ENCODE measurements around the gene IGSF9. TPM values are rescaled to one million over a fixed set of nuclear protein-coding genes. Genes with fewer than 3 reads are reported as not detected.

IGSF9 gene
- total and polyA plus RNA-seq, 4 donors, result 0.14 to 21.3 (median 16.1) TPM

DNA sequence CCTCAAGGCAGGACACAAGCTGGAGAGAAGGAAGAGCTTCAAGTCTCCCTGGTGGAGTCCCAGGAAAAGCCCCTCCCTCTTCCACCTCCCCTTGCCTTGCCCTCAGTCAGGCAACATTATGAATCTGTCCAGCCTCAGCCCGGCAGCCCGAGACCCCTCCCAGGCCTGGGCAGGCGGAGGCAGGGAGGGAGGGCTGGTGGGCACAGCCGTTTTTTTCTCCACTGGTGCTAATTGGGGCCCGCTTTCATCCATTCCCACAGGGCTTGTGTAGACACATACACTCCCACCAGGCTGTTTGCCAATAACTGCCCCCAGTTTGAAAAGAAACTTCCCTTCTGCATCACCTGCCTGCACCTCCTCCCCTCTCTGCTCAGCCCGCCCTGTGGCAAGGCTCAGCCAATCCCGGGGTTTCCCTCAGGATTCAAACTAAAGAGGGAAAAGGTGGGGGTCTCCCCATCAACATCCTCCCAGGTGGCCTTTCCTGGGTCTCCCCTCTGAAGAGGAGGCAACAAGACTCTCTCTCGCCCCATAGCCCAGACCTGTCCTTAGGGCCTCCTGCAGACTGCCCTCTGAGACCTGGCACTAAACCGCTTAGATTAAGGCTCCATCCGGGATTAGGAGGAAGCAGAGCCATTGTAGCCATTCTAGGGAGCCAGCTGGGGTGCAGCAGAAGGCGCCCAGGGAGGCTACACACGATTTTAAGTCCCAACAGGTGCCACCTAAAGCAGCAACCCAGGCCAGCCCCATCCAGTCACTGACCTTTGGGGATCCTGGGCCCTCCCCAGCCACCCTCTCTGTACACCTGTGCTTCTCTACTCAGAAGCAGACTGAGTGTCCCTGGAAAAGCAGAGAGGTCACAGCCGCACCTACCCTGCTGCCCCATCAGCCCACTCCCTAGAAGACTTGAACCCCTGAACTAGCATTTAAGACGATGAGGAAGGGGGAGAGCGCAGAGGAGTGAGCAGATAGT is 3.5 kb downstream of the IGSF9 start:
- no peak for DNase-seq (ENCODE audit: low spot score)
- Histone ChIP-seq H3K36me3 (ENCODE audit: control insufficient read depth in 4 of 4, insufficient read depth in 3 of 4, low read depth in 1 of 4, low read length in 3 of 4) (no peaks in the 10 kb centered on the region), H3K27me3 (ENCODE audit: control insufficient read depth in 4 of 4, insufficient read depth in 4 of 4, low read length in 3 of 4) (no peaks in the 10 kb centered on the region)

More for the DNA sequence above, 3.5 kb downstream of the IGSF9 start:
- H3K9ac ChIP-seq (ENCODE audit: low read depth in 1 of 2, low read length in 2 of 2), result no peak overlapping the region
- WGBS, result 84% methylated on average over 15 of the region's 15 CpGs
- no peak overlapping the region for H3K4me3 ChIP-seq (ENCODE audit: low read depth in 1 of 3, low read length in 3 of 3)
- H3K27ac ChIP-seq (ENCODE audit: low read depth in 1 of 2, low read length in 2 of 2), result no peak overlapping the region
- H3K4me1 ChIP-seq (ENCODE audit: control insufficient read depth in 4 of 4, insufficient read depth in 4 of 4, low read length in 3 of 4), result peaks cover 9 to 52% (median 31%) of the 10 kb centered on the region in 4 donors
- H3K9me3 ChIP-seq (ENCODE audit: control insufficient read depth in 4 of 4, low read length in 3 of 4), result no peaks in the 10 kb centered on the region
- TF ChIP-seq, protein P1, sequence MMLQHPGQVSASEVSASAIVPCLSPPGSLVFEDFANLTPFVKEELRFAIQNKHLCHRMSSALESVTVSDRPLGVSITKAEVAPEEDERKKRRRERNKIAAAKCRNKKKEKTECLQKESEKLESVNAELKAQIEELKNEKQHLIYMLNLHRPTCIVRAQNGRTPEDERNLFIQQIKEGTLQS (IDR thresholded peaks at IDR 0.05), result no peak
- no peak for TF ChIP-seq FOXA1 (IDR thresholded peaks at IDR 0.05)
- TF ChIP-seq JUND (IDR thresholded peaks at IDR 0.05), result no peak
- TF ChIP-seq, protein P2, sequence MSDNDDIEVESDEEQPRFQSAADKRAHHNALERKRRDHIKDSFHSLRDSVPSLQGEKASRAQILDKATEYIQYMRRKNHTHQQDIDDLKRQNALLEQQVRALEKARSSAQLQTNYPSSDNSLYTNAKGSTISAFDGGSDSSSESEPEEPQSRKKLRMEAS (IDR thresholded peaks at IDR 0.05), result no peak
- TF ChIP-seq NR2F2 (IDR thresholded peaks at IDR 0.05), result no peak
- TF ChIP-seq, protein P3, sequence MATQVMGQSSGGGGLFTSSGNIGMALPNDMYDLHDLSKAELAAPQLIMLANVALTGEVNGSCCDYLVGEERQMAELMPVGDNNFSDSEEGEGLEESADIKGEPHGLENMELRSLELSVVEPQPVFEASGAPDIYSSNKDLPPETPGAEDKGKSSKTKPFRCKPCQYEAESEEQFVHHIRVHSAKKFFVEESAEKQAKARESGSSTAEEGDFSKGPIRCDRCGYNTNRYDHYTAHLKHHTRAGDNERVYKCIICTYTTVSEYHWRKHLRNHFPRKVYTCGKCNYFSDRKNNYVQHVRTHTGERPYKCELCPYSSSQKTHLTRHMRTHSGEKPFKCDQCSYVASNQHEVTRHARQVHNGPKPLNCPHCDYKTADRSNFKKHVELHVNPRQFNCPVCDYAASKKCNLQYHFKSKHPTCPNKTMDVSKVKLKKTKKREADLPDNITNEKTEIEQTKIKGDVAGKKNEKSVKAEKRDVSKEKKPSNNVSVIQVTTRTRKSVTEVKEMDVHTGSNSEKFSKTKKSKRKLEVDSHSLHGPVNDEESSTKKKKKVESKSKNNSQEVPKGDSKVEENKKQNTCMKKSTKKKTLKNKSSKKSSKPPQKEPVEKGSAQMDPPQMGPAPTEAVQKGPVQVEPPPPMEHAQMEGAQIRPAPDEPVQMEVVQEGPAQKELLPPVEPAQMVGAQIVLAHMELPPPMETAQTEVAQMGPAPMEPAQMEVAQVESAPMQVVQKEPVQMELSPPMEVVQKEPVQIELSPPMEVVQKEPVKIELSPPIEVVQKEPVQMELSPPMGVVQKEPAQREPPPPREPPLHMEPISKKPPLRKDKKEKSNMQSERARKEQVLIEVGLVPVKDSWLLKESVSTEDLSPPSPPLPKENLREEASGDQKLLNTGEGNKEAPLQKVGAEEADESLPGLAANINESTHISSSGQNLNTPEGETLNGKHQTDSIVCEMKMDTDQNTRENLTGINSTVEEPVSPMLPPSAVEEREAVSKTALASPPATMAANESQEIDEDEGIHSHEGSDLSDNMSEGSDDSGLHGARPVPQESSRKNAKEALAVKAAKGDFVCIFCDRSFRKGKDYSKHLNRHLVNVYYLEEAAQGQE (IDR thresholded peaks at IDR 0.05), result no peak
- TF ChIP-seq RXRA (IDR thresholded peaks at IDR 0.05), result no peak
- TF ChIP-seq TAF1 (conservative IDR thresholded peaks at IDR 0.05), result no peak
- TF ChIP-seq EGR1 (IDR thresholded peaks at IDR 0.05; ENCODE audit: low read depth in 2 of 2), result no peak
- TF ChIP-seq RAD21 (IDR thresholded peaks at IDR 0.05), result no peak
- TF ChIP-seq SP1 (IDR thresholded peaks at IDR 0.05), result no peak
- no peak for TF ChIP-seq GABPA (IDR thresholded peaks at IDR 0.05 in 1 of 2, conservative IDR thresholded peaks at IDR 0.05 in 1 of 2)
- TF ChIP-seq, protein P4, sequence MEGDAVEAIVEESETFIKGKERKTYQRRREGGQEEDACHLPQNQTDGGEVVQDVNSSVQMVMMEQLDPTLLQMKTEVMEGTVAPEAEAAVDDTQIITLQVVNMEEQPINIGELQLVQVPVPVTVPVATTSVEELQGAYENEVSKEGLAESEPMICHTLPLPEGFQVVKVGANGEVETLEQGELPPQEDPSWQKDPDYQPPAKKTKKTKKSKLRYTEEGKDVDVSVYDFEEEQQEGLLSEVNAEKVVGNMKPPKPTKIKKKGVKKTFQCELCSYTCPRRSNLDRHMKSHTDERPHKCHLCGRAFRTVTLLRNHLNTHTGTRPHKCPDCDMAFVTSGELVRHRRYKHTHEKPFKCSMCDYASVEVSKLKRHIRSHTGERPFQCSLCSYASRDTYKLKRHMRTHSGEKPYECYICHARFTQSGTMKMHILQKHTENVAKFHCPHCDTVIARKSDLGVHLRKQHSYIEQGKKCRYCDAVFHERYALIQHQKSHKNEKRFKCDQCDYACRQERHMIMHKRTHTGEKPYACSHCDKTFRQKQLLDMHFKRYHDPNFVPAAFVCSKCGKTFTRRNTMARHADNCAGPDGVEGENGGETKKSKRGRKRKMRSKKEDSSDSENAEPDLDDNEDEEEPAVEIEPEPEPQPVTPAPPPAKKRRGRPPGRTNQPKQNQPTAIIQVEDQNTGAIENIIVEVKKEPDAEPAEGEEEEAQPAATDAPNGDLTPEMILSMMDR (IDR thresholded peaks at IDR 0.05; ENCODE audit: low read depth, low read length, missing input control), result no peak
- no peak for TF ChIP-seq HNF4A (conservative IDR thresholded peaks at IDR 0.05)
- TF ChIP-seq, protein P5, sequence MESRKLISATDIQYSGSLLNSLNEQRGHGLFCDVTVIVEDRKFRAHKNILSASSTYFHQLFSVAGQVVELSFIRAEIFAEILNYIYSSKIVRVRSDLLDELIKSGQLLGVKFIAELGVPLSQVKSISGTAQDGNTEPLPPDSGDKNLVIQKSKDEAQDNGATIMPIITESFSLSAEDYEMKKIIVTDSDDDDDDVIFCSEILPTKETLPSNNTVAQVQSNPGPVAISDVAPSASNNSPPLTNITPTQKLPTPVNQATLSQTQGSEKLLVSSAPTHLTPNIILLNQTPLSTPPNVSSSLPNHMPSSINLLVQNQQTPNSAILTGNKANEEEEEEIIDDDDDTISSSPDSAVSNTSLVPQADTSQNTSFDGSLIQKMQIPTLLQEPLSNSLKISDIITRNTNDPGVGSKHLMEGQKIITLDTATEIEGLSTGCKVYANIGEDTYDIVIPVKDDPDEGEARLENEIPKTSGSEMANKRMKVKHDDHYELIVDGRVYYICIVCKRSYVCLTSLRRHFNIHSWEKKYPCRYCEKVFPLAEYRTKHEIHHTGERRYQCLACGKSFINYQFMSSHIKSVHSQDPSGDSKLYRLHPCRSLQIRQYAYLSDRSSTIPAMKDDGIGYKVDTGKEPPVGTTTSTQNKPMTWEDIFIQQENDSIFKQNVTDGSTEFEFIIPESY (IDR thresholded peaks at IDR 0.05), result no peak
- no peak for TF ChIP-seq HNF4G (IDR thresholded peaks at IDR 0.05)
